HL-60 (cell line): ENCODE results near the gene GOT1.

Source experiments
- GABPA ChIP-seq: IDR thresholded peaks from 2 replicates; pipeline ENCODE4 v1.6.1; 2012; ENCODE audit warnings: low read depth
- POLR2AphosphoS5 ChIP-seq: IDR thresholded peaks from 2 replicates; pipeline ENCODE4 v1.6.1; 2012; ENCODE audit warnings: low read depth
- REST ChIP-seq: IDR thresholded peaks from 2 replicates; pipeline ENCODE4 v1.6.1; 2012; ENCODE audit warnings: low read depth; ENCODE audit not compliant: insufficient replicate concordance
- SPI1 ChIP-seq: IDR thresholded peaks from 2 replicates; pipeline ENCODE4 v1.6.1; 2012; ENCODE audit warnings: low read depth, mild to moderate bottlenecking, borderline replicate concordance
- TF ChIP-seq, protein P1 (sequence below): IDR thresholded peaks from one replicate; pipeline ENCODE4 v1.5.1; 2011; ENCODE audit warnings: low read length, control low read depth, inconsistent platforms; ENCODE audit not compliant: insufficient read depth

- TF ChIP-seq, protein P1, sequence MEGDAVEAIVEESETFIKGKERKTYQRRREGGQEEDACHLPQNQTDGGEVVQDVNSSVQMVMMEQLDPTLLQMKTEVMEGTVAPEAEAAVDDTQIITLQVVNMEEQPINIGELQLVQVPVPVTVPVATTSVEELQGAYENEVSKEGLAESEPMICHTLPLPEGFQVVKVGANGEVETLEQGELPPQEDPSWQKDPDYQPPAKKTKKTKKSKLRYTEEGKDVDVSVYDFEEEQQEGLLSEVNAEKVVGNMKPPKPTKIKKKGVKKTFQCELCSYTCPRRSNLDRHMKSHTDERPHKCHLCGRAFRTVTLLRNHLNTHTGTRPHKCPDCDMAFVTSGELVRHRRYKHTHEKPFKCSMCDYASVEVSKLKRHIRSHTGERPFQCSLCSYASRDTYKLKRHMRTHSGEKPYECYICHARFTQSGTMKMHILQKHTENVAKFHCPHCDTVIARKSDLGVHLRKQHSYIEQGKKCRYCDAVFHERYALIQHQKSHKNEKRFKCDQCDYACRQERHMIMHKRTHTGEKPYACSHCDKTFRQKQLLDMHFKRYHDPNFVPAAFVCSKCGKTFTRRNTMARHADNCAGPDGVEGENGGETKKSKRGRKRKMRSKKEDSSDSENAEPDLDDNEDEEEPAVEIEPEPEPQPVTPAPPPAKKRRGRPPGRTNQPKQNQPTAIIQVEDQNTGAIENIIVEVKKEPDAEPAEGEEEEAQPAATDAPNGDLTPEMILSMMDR, result no peak
- TF ChIP-seq POLR2AphosphoS5 (no peak), SPI1 (no peak), GABPA (no peak), REST (no peak)
Observed at GRCh38 chr10:99387541-99387940, 42.9 kb downstream of the GOT1 start.
